Common myeloid progenitor, CD34-positive (primary cell): Measurements from ENCODE around the gene DISC1.

ENCODE experiments used
- CTCF ChIA-PET: fragments of 350-600 bp; sonication (Branson Sonifier 250); formaldehyde crosslinking; loops from one replicate; lab custom pipeline; 2021; ENCODE audit warnings: antibody characterized with exemption; lab: Charles Lee
- POLR2A ChIA-PET: fragments of 350-600 bp; sonication (Branson Sonifier 250); formaldehyde crosslinking; loops from one replicate; lab custom pipeline; 2021; ENCODE audit warnings: antibody characterized with exemption; lab: Charles Lee
- DNase-seq, 3 donors: peaks; one replicate each; pipeline versions ENCODE4 v3.0.0 to v3.0.0-alpha.2; 2013
- H3K27ac ChIP-seq, 2 experiments: 1 replicate in 1 of 2; 2 replicates in 1 of 2; pipeline ENCODE4 v1.7.0; 2013; ENCODE audit warnings: inconsistent platforms in 2 of 2, low read length in 2 of 2, mild to moderate bottlenecking in 2 of 2, low read depth in 1 of 2, moderate library complexity in 1 of 2; ENCODE audit not compliant: severe bottlenecking in 2 of 2, insufficient read depth in 1 of 2, poor library complexity in 1 of 2
- H3K27me3 ChIP-seq, 5 experiments: replicated peaks in 2 of 5; 1 replicate in 3 of 5; 2 replicates in 2 of 5; pipeline versions ENCODE4 v1.6.1 to v1.7.0; 2013; ENCODE audit warnings: low read length in 4 of 5, mild to moderate bottlenecking in 2 of 5, moderate library complexity in 2 of 5, inconsistent platforms in 1 of 5; ENCODE audit not compliant: insufficient read depth in 5 of 5, control insufficient read depth in 4 of 5
- H3K36me3 ChIP-seq, 4 experiments: 1 replicate in 2 of 4; 2 replicates in 2 of 4; pipeline versions ENCODE4 v1.6.1 to v1.7.0; 2013; ENCODE audit warnings: low read length in 3 of 4, control low read depth in 1 of 4, mild to moderate bottlenecking in 1 of 4; ENCODE audit not compliant: control insufficient read depth in 4 of 4, insufficient read depth in 4 of 4
- H3K4me1 ChIP-seq, 4 experiments: 1 replicate in 3 of 4; 2 replicates in 1 of 4; pipeline versions ENCODE4 v1.6.1 to v1.7.1; 2013; ENCODE audit warnings: low read length in 3 of 4, mild to moderate bottlenecking in 3 of 4, control low read depth in 1 of 4, inconsistent platforms in 1 of 4, moderate library complexity in 1 of 4; ENCODE audit not compliant: control insufficient read depth in 4 of 4, insufficient read depth in 4 of 4; ENCODE audit errors: control extremely low read depth in 1 of 4
- H3K4me3 ChIP-seq, 7 experiments: 1 replicate in 4 of 7; 2 replicates in 3 of 7; pipeline versions ENCODE4 v1.5.1 to v1.7.0; 2013; ENCODE audit warnings: mild to moderate bottlenecking in 7 of 7, low read length in 6 of 7, moderate library complexity in 6 of 7, inconsistent platforms in 2 of 7, low read depth in 2 of 7, control low read depth in 1 of 7; ENCODE audit not compliant: insufficient read depth in 4 of 7, control insufficient read depth in 1 of 7; ENCODE audit errors: extremely low read depth in 1 of 7
- H3K9me3 ChIP-seq, 5 experiments: 1 replicate in 4 of 5; 2 replicates in 1 of 5; pipeline versions ENCODE4 v1.6.1 to v1.7.1; 2013; ENCODE audit warnings: low read length in 4 of 5, mild to moderate bottlenecking in 2 of 5, inconsistent platforms in 1 of 5, low read depth in 1 of 5, moderate library complexity in 1 of 5; ENCODE audit not compliant: control insufficient read depth in 4 of 5, insufficient read depth in 2 of 5; ENCODE audit errors: control extremely low read depth in 1 of 5
- WGBS: methylation state at CpG from one replicate; pipeline ENCODE4 v1.1.5; 2013; ENCODE audit not compliant: insufficient coverage; 5-methylcytosine and 5-hydroxymethylcytosine counted together

The DISC1 gene

GRCh38 chr1:231857609-231858135 lies 231.1 kb downstream of the DISC1 start:
- WGBS, result 100% methylated on average over 3 of the region's 8 CpGs
- H3K9me3 ChIP-seq, result no peaks in the 10 kb centered on the region
- H3K27me3 ChIP-seq, result no peaks in the 10 kb centered on the region
- H3K36me3 ChIP-seq, result peaks cover 0 to 2% (median 0%) of the 10 kb centered on the region in 4 experiments
- POLR2A ChIA-PET, result no interaction called here
- CTCF ChIA-PET, result interaction anchor here (2.5 kb wide), 1 partner anchor 9 kb away, joined by 11 read pairs; no protein-coding TSS in a partner anchor
- no peak for DNase-seq
- H3K27ac ChIP-seq, result no peak overlapping the region
- peaks cover 0 to 4% (median 0%) of the 10 kb centered on the region in 4 experiments for H3K4me1 ChIP-seq
- H3K4me3 ChIP-seq, result no peak overlapping the region

DNA sequence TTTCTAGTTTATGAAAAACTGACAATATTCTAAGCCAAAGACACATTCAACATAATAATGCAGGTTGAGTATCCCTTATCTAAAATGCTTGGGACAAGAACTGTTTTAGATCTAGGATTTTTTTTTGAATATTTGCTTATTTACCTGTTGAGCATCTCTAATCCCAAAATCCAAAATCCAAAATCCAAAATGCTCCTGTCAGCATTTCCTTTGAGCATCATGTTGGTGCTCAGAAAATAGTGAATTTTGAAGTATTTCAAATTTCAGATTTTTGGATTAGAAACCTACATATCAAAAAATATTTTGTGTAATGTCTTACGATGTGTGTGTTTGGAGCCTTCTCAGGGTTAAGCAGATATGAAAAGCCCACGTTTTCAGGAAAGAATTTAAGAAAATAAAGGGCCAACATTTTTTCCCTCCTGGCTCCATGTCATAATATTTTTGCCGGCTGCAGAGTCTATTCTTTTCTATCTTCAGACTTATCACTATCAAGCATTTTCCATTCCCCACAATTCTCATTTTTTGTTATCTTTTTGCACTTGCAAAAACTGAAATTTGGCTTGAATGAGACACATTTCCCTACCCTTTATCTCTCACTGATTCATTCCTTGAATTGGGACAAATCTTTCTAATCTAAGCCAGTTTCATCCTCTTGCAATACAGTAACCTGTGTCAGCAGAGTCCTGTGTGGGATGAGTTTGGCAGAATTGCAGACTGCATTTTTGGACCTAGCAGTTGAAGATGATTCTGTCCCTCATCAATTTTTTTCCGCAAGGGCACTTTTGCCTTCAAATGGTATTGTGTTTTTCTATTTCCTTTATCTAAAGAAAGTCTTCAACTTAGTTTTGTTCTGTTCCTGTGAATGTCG lies 233.9 kb downstream of the DISC1 start:
- Histone ChIP-seq H3K9me3 (no peaks in the 10 kb centered on the region), H3K27ac (no peak overlapping the region), H3K27me3 (no peaks in the 10 kb centered on the region), H3K36me3 (no peaks in the 10 kb centered on the region), H3K4me1 (peaks cover 0 to 4% (median 0%) of the 10 kb centered on the region in 4 experiments), H3K4me3 (no peak overlapping the region)
- CTCF ChIA-PET, result no interaction called here
- POLR2A ChIA-PET, result no interaction called here
- no peak for DNase-seq
- 100% methylated on average over 2 of the region's 5 CpGs for WGBS

DNA sequence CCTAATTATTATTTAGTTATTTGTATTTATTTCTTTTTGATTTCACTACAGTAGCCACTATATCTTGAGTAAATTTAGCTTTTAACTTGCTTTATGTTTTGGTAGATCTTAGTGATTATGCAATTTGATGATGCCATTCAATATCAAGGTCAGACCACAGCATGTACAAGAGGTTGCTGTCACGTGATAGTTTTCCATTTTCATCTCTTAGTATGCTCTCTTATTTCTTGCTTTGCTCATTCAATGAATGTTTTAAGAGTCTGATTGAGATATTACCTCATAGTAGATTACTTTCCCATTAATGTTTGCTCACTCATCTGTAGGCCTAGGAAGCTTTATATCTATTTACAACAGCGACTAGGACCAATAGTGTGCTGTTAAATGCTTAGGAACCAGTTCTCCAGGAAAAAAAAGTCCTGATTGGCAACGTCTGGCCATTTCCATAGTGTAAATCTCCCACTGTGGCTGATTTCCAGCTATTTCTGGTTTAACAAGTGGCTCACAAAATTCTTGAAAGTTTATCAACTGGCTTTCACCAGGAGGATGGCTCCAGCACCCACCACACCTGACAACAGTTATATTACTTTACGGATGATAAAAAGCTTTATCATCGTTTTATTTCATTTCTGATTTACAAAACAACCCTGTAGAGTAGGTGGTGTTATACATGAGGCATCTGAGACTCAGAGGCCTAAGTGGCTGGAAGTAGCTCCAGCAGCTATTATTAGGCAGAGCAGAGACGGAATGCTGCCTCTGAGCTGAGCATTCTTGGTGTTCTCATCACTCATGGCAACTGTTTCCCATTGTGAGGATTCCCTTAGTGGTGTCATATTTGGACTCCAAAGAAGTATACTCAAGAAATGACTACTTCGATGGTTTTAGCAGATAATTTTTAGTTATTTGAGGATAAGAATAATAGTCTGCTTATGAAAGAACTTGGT lies 235.2 kb downstream of the DISC1 start:
- Histone ChIP-seq H3K4me1 (no peaks in the 10 kb centered on the region), H3K27me3 (no peaks in the 10 kb centered on the region), H3K9me3 (no peaks in the 10 kb centered on the region), H3K4me3 (no peak overlapping the region), H3K36me3 (no peaks in the 10 kb centered on the region), H3K27ac (no peak overlapping the region)
- CTCF ChIA-PET, result interaction anchor here (1.3 to 1.5 kb wide), 2 partner anchors 22 to 56 kb away, joined by 3 read pairs; no protein-coding TSS in a partner anchor
- no peak for DNase-seq
- WGBS, result 98% methylated on average over 4 of the region's 7 CpGs
- POLR2A ChIA-PET, result no interaction called here

DNA sequence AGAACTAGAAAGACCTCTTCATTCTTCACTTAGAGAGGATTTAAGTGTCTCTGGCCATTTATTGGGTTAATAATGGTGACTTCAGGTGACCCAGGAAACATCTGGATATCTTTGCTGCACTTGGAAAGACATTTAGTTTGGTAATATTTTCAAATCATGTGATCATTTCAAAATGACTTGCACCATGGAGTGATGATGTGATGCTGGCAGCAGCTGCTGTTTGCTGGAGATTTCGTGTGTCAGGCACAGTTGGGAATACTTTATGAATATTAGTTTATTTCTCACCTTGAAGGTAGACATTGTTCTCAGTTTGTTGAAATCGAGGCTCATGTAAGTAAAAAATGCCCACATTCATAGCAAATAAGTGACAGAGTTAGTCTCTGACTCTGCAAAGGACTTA lies 236.0 kb downstream of the DISC1 start:
- Histone ChIP-seq H3K36me3 (no peaks in the 10 kb centered on the region), H3K9me3 (no peaks in the 10 kb centered on the region), H3K4me3 (no peak overlapping the region), H3K27me3 (no peaks in the 10 kb centered on the region), H3K27ac (no peak overlapping the region), H3K4me1 (no peaks in the 10 kb centered on the region)
- no peak for DNase-seq
- POLR2A ChIA-PET, result no interaction called here
- CTCF ChIA-PET, result interaction anchor here (1.5 kb wide), 1 partner anchor 21 kb away, joined by 3 read pairs; no protein-coding TSS in a partner anchor
- WGBS, result 70% methylated on average over 1 of the region's 2 CpGs

DNA sequence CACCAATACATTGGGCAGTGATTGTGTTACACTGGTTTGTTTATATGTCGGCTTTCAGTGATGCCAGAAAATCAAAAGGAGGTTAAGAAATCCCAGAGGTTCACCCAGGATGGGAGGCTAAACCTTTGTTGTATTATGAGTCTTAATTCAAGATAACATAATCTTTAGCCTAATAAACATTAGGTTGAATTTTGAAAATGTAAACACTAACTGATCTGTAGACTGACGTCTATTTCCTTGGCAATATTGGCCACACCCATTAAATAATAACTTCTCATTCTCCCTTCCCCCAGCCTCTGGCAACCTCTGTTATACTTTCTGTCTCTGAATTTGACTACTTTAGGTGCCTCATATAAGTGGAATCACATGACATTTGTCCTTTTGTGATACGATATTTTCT lies 238.7 kb downstream of the DISC1 start:
- no peak overlapping the region for H3K4me3 ChIP-seq
- ChIA-PET CTCF (interaction anchor here (1.4 to 2.4 kb wide), 2 partner anchors 9 to 759 kb away, joined by 3 to 11 read pairs; no protein-coding TSS in a partner anchor), POLR2A (no interaction called here)
- DNase-seq, result no peak
- H3K27ac ChIP-seq, result no peak overlapping the region
- no peaks in the 10 kb centered on the region for H3K27me3 ChIP-seq
- no peaks in the 10 kb centered on the region for H3K36me3 ChIP-seq
- peaks cover 0 to 12% (median 2%) of the 10 kb centered on the region in 4 experiments for H3K4me1 ChIP-seq
- WGBS, result 88% methylated on average over 1 of the region's 3 CpGs
- no peaks in the 10 kb centered on the region for H3K9me3 ChIP-seq

DNA sequence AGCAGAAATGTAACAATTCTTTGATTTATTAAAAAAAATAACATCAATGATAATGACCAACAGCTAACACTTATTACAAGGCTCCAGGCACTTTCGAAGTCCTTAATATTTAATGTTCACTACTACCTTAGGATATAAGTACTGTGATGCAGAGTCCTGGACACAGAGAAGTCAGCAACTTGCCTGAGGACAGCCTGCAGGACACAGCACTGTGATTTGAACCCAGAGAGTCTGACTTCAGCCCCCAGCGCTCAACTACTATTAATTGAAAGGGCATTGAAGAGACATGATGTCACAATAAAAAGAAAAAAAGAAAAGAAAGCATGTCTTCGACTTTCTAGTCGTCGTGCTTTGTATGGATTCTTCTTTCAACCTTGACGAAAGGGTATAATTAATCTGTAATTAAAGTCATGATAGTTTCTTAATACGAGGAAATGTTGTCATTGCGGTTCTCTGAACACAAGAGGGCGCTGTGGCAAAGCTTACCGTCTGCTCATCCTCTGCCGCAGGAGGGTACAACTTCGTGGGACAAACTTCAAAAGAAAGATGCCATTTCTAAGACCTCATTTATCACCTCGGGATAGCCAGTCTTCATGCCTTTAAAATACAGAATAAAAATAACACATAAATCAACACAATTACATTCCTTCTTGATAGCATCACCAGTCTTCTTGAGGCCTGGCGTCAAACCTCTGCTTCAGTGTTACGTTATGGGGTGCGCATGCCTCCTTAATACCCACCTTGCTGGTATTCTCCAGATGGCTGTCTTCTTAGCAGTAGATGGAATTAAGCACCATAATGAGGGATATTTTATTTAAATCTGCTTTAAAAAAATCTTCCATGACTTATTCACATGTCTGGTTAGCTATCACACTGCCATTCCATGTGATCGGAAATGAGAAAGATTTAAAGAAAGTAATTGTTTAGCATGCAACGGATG lies 240.1 kb downstream of the DISC1 start:
- Histone ChIP-seq H3K9me3 (no peaks in the 10 kb centered on the region), H3K4me1 (peaks cover 0 to 14% (median 2%) of the 10 kb centered on the region in 4 experiments), H3K36me3 (no peaks in the 10 kb centered on the region), H3K4me3 (no peak overlapping the region), H3K27me3 (no peaks in the 10 kb centered on the region), H3K27ac (no peak overlapping the region)
- peak; percentile 47 to 72 (median 69) for DNase-seq
- ChIA-PET CTCF (interaction anchor here (0.7 to 2.4 kb wide), 7 partner anchors 10 to 1371 kb away, joined by 3 to 11 read pairs (median 3); no protein-coding TSS in a partner anchor), POLR2A (interaction anchor here (0.6 to 0.9 kb wide), 2 partner anchors 339 to 758 kb away, joined by 3 read pairs; no protein-coding TSS in a partner anchor)
- WGBS, result 39% methylated on average over 16 of the region's 18 CpGs
